Left lung (tissue), 10 donors: ENCODE measurements around the gene ZMYND19. TPM values are rescaled to one million over a fixed set of nuclear protein-coding genes. Genes with fewer than 3 reads are reported as not detected.

Experiments used
- ATAC-seq: fragments of 200-7000 bp; cut with Tn5 transposase; one replicate; pipeline ENCODE4 v1.9.1; 2020; ENCODE audit warnings: moderate library complexity
- DNase-seq, 4 donors: peaks; one replicate each; pipeline ENCODE4 v3.0.0-alpha.2; 2013 to 2020
- H3K27ac ChIP-seq, 2 donors: fragments of 200-600 bp; sonication (generic) in 1 of 2; one replicate each; pipeline versions ENCODE4 v1.5.0 to v1.8.0; 2020 to 2021
- H3K27me3 ChIP-seq, 2 donors: fragments of 200-600 bp; sonication (generic) in 1 of 2; one replicate each; pipeline versions ENCODE4 v1.5.0 to v1.8.0; 2020 to 2021
- H3K36me3 ChIP-seq, 2 donors: fragments of 200-600 bp; sonication (generic) in 1 of 2; one replicate each; pipeline versions ENCODE4 v1.5.0 to v1.8.0; 2020 to 2021
- H3K4me1 ChIP-seq, 2 donors: fragments of 200-600 bp; one replicate each; pipeline ENCODE4 v1.8.0; 2021
- H3K4me3 ChIP-seq, 2 donors: fragments of 200-600 bp; sonication (generic) in 1 of 2; one replicate each; pipeline versions ENCODE4 v1.5.0 to v1.8.0; 2020 to 2021; ENCODE audit warnings: mild to moderate bottlenecking in 1 of 2
- H3K9me3 ChIP-seq, 2 donors: fragments of 200-600 bp; sonication (generic) in 1 of 2; one replicate each; pipeline versions ENCODE4 v1.5.0 to v1.8.0; 2020 to 2021
- intact Hi-C, 2 donors: fragments of 100-400 bp; cut with DNase I; formaldehyde crosslinking; loops; one replicate each; pipeline versions ENCODE4 v1.11.2 to v1.14.2; 2022
- polyA plus RNA-seq, 6 donors: library from polyadenylated mRNA; unstranded; fragments of 120-200 nt; gene quantifications; one replicate each; pipeline ENCODE4 v1.2.1, GENCODE V29; 2013; ENCODE audit not compliant: insufficient read length in 6 of 6
- total RNA-seq, 2 donors: library from RNA; stranded (reverse); fragmentation: NEBNext Ultra II Directional; extraction: Animal tissue kit (Norgen Biotek cat#: 25700); gene quantifications; one replicate each; pipeline ENCODE4 v1.2.1, GENCODE V29; 2021
- TF ChIP-seq, protein P1 (sequence below), 2 donors: fragments of 200-600 bp; sonication (generic) in 1 of 2; IDR thresholded peaks; one replicate each; pipeline versions ENCODE4 v1.5.0 to v1.8.0; 2021; ENCODE audit warnings: antibody characterized with exemption in 2 of 2
- donor health status: DM: no; HTN: yes; CAD: no.
- donor health status: DM: no; HTN: no; CAD: no.

The ZMYND19 gene
- total and polyA plus RNA-seq, 8 donors = 15.3 to 30.5 (median 21.5) TPM

DNA sequence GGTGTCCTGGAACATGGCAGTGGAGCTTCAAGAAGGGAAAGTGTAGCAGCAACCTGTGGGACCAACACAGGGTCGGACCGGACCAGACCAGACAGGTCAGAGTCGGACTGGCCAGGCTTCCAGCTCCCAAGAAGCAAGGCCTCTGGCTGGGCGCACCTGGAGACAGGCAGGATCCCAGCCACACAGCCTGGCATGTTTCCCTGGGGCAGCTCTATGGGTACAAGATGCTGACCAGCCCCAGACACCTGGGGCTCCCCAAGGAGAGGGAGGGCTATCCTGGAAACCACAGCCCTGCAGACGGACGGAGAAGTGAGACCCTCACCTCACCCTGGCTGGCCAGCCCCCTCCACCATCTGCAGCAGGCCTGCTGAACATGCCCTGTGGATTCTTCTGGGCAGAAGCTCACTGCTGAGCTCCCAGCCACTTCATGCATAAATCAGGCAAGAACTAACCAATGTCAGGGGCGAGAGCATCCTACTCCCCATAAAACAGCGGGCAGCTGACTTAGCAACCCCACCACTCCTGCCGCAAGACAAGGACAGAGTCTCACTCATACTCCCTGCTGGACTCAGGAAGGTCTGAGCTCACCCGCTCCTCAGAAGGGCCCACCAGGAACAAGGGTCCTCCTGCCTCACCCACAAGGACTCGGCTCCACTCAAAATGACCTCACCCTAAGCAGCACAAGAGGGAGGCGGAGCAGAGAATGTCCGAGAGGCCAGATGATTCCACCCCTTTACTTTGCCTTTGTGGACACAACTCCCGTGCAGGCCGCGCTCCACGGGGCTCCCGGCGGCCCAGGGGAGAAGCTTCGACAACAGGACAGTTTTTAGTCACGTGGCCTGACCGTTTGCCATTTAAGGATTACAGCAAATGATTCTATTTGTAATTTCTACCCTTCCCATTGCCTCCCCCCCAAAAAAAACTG is 8.7 kb downstream of the ZMYND19 start:
- TF ChIP-seq, protein P1, sequence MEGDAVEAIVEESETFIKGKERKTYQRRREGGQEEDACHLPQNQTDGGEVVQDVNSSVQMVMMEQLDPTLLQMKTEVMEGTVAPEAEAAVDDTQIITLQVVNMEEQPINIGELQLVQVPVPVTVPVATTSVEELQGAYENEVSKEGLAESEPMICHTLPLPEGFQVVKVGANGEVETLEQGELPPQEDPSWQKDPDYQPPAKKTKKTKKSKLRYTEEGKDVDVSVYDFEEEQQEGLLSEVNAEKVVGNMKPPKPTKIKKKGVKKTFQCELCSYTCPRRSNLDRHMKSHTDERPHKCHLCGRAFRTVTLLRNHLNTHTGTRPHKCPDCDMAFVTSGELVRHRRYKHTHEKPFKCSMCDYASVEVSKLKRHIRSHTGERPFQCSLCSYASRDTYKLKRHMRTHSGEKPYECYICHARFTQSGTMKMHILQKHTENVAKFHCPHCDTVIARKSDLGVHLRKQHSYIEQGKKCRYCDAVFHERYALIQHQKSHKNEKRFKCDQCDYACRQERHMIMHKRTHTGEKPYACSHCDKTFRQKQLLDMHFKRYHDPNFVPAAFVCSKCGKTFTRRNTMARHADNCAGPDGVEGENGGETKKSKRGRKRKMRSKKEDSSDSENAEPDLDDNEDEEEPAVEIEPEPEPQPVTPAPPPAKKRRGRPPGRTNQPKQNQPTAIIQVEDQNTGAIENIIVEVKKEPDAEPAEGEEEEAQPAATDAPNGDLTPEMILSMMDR (IDR thresholded peaks at IDR 0.05) = no peak
- intact Hi-C loops = no loop called here
- no peak overlapping the region for H3K4me3 ChIP-seq
- no peaks in the 10 kb centered on the region for H3K9me3 ChIP-seq
- DNase-seq (no peak), ATAC-seq (peak; percentile 2)
- H3K36me3 ChIP-seq = peaks cover 0 to 50% of the 10 kb centered on the region in 2 donors
- no peaks in the 10 kb centered on the region for H3K27me3 ChIP-seq
- no peak overlapping the region for H3K27ac ChIP-seq
- peaks cover 11 to 22% of the 10 kb centered on the region in 2 donors for H3K4me1 ChIP-seq

DNA sequence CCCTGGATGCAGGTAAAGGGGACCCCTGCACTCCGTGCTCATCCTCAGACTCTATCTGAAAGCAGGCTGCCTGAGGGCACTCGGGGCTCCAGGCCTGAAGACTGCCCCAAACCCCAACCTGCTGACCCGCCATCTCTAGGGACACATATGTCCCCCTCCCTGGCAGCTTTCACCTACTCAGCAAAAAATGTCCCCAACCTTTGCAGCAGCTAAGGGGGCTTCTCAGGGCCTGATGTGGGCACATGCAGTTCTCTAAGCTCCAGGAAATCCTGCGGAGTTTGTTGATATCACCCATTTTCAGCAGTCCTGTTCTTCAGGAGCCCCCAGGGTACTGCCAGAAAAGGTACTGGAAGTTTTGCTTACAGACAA is 9.4 kb downstream of the ZMYND19 start:
- intact Hi-C loops = no loop called here
- Histone ChIP-seq H3K4me1 (peaks cover 11 to 29% of the 10 kb centered on the region in 2 donors), H3K9me3 (no peaks in the 10 kb centered on the region), H3K27ac (no peak overlapping the region), H3K36me3 (peaks cover 0 to 48% of the 10 kb centered on the region in 2 donors), H3K27me3 (no peaks in the 10 kb centered on the region), H3K4me3 (no peak overlapping the region)
- TF ChIP-seq, protein P1 (IDR thresholded peaks at IDR 0.05) = no peak
- ATAC-seq = no peak
- no peak for DNase-seq

DNA sequence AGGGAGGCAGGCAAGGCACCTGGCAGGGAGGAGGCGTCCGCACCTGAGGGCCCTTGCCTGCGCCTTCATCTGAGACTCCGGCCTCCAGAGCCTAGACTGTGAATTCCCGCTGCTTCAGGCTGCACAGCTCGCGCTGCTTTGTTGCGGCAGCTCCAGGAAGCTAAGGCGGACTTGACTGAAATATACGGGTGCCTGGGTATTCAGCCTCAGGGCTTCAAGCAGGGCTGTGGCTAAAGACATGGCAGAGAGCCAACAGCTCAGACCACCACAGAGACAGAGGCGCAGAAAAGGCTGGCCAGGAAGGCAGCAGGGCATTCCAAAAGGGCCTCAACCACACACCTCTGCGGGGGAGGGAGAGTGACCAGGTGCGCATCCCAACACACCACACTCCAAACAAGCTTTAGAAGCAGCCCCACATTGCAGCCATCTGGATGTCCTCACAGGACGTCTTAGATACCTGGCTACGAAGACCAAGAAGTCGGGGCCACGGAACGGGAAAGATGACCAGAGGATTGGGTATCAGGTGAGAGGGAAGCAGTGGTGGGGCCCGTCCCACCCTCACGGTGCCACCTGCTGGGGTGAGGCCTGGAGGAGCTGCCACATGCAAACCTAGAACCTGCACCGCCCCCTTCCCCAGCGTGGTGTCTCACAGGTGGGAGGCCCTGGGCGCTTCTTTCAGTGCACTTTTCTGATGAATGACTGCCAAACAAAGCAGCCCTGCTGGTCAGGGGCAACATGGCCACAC is 9.9 kb downstream of the ZMYND19 start:
- DNase-seq = no peak
- no peaks in the 10 kb centered on the region for H3K9me3 ChIP-seq
- intact Hi-C loops = no loop called here
- no peak for ATAC-seq
- no peaks in the 10 kb centered on the region for H3K27me3 ChIP-seq
- peaks cover 11 to 35% of the 10 kb centered on the region in 2 donors for H3K4me1 ChIP-seq
- peaks cover 0 to 48% of the 10 kb centered on the region in 2 donors for H3K36me3 ChIP-seq
- H3K27ac ChIP-seq = no peak overlapping the region
- TF ChIP-seq, protein P1 (IDR thresholded peaks at IDR 0.05) = no peak
- no peak overlapping the region for H3K4me3 ChIP-seq

DNA sequence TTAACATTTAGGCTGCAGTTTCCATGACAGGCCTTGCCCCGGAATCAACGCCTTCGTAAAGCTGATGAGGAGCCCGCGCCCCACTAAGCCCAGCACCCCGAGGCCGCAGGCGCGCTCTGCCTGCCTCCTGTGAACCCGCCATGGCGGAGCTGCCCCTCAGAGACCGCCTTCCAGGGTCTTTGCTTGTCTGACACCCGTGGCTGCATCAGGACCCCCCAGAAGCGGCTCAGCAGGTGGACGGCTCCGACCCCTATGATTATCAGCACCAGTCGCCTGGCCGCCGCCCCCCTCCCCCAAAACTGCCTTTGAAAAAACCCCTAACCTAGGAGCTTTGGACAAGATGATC is 11.1 kb downstream of the ZMYND19 start:
- peaks cover 11 to 36% of the 10 kb centered on the region in 2 donors for H3K4me1 ChIP-seq
- H3K27me3 ChIP-seq = no peaks in the 10 kb centered on the region
- H3K4me3 ChIP-seq = peak overlapping the region; percentile 84 to 86
- TF ChIP-seq, protein P1 (IDR thresholded peaks at IDR 0.05) = no peak
- DNase-seq (no peak), ATAC-seq (no peak)
- H3K9me3 ChIP-seq = no peaks in the 10 kb centered on the region
- H3K36me3 ChIP-seq = peaks cover 0 to 50% of the 10 kb centered on the region in 2 donors
- intact Hi-C loops = no loop called here
- H3K27ac ChIP-seq = peak overlapping the region; percentile 41 to 85
